A549 treated with ZK216348 at 1 μM for 4 hours (cell line): Measurements from ENCODE around the gene MSI1. TPM values are rescaled to one million over a fixed set of nuclear protein-coding genes. Genes with fewer than 3 reads are reported as not detected.

ENCODE experiments used
- total RNA-seq: library from RNA; stranded (reverse); fragments of 200-300 nt; extraction: Qiagen RNA extraction; gene quantifications from 5 replicates; pipeline ENCODE4 v1.2.3, GENCODE V29; 2022; ENCODE audit warnings: low read depth

The MSI1 gene
- 0.50 to 1.4 TPM (median 1.2 TPM) in 5 replicates for total RNA-seq

DNA sequence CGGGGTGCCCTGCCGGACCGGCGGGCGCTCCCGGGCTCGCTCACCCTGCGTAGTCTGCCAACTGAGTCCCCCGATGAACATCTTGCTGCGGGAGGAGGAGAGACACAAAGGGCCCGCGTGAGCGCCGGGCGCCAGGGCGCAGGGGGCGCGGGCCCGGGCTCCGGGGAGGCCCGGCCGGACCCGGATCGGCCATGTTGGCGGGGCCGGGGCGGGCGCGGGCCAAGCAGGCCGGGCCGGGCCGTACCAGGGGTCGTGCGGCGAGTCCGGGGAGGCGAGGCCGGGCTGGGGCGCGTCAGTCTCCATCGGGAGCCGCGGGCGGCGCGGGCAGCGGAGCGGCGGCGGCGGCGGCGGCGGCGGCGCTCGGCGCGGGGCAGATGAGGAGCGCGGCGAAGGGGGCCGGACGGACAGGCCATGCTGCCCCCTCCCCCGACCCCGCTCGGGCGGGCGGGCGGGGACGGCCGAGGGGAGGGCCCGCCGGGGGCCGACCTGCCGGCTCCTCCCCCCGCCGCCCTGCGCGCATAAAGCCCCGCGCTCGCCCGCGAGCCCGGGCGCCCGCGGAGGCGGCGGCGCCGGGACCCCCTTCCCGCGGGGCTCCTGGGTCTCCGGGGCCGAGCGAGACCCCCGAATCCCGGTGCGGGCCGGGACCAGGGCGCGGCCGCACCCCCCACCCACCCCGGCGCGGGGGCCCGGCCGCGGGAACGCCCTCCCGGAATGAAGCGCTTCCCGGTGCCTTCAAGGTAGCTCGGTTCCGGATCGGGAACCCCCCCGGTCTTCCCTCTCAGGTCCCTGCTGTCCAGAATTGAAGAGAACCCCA lies at the start of gene MSI1:
Gene MSI1 (minus strand): TSS at position 376 of the 814 bp plus-strand sequence. CDS start 73 bp downstream, at position 303.

DNA sequence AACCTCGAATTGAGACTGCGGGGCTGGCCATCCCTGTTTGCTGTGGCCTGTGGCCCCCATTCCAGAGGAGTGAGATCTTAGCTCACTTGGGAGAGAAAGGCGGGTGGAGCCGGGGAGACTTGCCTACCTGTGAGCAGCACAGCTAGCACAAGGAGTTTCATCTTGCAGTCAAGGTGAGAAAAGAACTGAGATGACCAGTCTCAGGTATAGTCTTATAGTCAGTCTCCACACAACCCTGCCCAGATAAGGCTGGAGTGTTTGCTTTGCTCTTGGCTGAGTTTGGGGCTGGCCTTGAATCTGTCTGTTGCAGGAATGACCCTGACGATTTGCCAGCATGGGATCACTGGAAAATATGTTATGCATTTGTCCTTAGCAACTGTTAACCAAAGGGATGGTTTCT lies 41.4 kb downstream of the MSI1 start, which contains the start of gene PLA2G1B:
Gene PLA2G1B (minus strand): TSS at position 187 of the 400 bp plus-strand sequence. CDS start 26 bp downstream, at position 161.

DNA sequence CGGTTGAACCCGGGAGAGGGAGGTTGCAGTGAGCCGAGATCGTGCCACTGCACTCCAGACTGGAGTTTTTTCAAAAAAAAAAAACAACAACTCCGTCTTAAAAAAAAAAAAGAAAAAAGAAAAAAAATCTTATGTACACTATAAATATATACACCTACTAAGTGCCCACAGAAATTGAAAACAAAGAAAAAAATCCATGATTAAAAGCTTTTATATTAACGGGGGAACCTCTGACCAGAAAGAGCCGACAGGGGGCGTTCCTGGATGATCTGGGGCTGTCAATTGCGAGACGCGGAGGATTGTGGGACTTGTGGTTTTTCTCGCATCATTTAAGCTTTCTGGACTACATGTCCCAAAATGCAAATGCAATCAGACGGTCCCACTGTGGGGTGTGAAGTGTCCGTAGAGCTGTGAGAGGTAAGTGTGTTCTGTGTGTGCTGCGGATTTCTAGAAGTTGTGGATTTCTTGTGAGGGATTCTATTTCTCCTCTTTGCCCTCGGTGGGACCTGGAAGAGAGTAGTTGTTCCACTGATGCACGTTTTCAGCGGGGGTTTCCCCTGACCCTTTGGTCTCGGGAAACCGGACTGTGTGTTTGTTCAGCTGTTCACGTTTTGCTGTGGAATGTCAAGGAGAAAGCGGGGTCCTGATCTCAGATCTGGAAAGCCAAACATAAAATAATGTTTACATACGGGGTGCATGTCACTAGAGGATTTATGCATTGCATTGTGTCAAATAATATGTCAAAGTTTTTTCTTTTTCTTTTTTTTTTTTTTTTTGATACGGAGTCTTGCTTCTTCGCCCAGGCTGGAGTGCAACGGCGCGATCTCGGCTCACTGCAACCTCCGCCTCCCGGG lies 66.8 kb downstream of the MSI1 start, which contains the start of gene SIRT4:
Gene SIRT4 (plus strand): TSS at position 360 of the 854 bp plus-strand sequence. CDS start 1,241 bp downstream, outside the sequence.

DNA sequence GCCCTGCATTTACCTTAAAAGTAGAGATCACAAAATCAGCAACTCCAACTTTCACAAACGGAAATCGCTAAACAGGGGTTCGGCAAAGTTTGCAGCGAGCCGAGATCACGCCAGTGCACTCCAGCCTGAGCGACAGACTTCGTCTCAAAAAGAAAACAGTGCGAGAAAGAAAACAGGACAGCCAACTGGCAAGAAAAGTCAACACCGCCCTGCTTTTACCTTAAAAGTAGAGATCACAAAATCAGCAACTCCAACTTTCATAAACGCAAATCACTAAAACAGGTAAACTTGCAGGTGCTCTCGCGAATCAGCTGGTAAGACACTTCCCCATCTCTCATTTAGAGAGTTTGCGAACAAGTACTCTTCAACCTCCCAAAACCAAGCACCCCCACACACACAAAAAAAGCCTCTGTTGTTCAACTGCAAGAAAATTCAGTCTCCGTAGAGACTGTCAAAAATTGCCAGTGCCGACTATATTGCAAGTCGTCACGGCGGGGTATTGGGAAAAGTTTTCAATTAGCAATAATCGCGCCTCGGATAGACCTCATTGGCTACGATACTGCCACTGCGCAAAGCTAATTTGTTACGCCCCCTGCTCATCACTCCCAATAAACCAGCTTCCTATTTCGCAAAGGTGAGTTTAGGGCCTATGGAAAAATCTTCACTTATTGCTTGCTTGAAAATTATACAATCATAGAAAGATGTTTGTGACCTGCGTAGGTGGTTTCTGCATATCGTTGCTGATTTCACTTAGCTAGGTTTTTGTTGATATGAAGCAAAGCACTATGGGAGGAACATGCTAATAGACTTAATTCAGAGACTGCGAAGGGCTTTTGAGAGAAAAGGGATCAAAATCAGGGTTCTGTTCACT lies 76.1 kb downstream of the MSI1 start, which contains the start of gene RNU4-1:
Gene RNU4-1 (minus strand): TSS at position 577 of the 871 bp plus-strand sequence.

Other genes starting within 250 kb of the MSI1 start
- 35.4 to 61.7 TPM (median 60.1 TPM) in 5 replicates for gene GCN1, start 174.4 kb downstream of the MSI1 start, total RNA-seq
- 3,146 to 3,508 TPM (median 3,402 TPM) in 5 replicates for gene RPLP0, start 168.1 kb downstream of the MSI1 start, total RNA-seq
- gene PXN, start 103.4 kb downstream of the MSI1 start, total RNA-seq, result 155 to 226 TPM (median 194 TPM) in 5 replicates
- gene RNU4-2, start 77.3 kb downstream of the MSI1 start, total RNA-seq, result not detected in 5 replicates
- not detected in 5 replicates for gene RNU4-1, start 75.9 kb downstream of the MSI1 start, total RNA-seq
- gene SIRT4, start 66.8 kb downstream of the MSI1 start, total RNA-seq, result 0.66 to 1.6 TPM (median 0.98 TPM) in 5 replicates
- gene PLA2G1B, start 41.4 kb downstream of the MSI1 start, total RNA-seq, result not detected in 5 replicates
- gene COX6A1, start 68.9 kb upstream of the MSI1 start, total RNA-seq, result 658 to 856 TPM (median 772 TPM) in 5 replicates
- gene TRIAP1, start 77.2 kb upstream of the MSI1 start, total RNA-seq, result 64.1 to 93.0 TPM (median 72.4 TPM) in 5 replicates
- gene GATC, start 77.3 kb upstream of the MSI1 start, total RNA-seq, result 19.4 to 26.1 TPM (median 24.1 TPM) in 5 replicates
- gene SRSF9, start 100.6 kb upstream of the MSI1 start, total RNA-seq, result 197 to 241 TPM (median 226 TPM) in 5 replicates
- gene DYNLL1, start 126.9 kb upstream of the MSI1 start, total RNA-seq, result 592 to 753 TPM (median 641 TPM) in 5 replicates
- gene COQ5, start 160.0 kb upstream of the MSI1 start, total RNA-seq, result 24.4 to 30.2 TPM (median 25.9 TPM) in 5 replicates
- gene RNF10, start 165.2 kb upstream of the MSI1 start, total RNA-seq, result 99.9 to 108 TPM (median 101 TPM) in 5 replicates
- gene POP5, start 212.2 kb upstream of the MSI1 start, total RNA-seq, result 44.5 to 57.8 TPM (median 51.4 TPM) in 5 replicates